IMR-90 (cell line): Measurements from ENCODE around the gene MEGF6. TPM values are rescaled to one million over a fixed set of nuclear protein-coding genes. Genes with fewer than 3 reads are reported as not detected.

Source experiments
- ATAC-seq: fragments of 200-7000 bp; cut with Tn5 transposase; 2 replicates; pipeline ENCODE4 v1.9.1; 2020; ENCODE audit warnings: low read depth, mild to moderate bottlenecking, moderate library complexity
- BruUV-seq: library from RNA; stranded (reverse); fragments of 400-500 nt; replicated peaks from 2 replicates; lab custom pipeline; 2021; lab: Mats Ljungman, UMichigan
- CTCF ChIA-PET: fragments of 300-600 bp; formaldehyde crosslinking; extraction: SDS; loops from one replicate; lab custom pipeline; 2021; ENCODE audit warnings: antibody characterized with exemption; lab: Yijun Ruan, JAX
- POLR2A ChIA-PET: fragments of 300-600 bp; sonication (Branson Sonifier 250); formaldehyde crosslinking; loops from one replicate; lab custom pipeline; 2022; ENCODE audit warnings: antibody characterized with exemption; ENCODE audit not compliant: unreplicated experiment; lab: Charles Lee
- DNase-seq: peaks from one replicate; pipeline ENCODE4 v3.0.0; 2013
- H2AFZ ChIP-seq: replicated peaks from 2 replicates; pipeline ENCODE3; 2013; ENCODE audit warnings: low read length, mild to moderate bottlenecking; ENCODE audit not compliant: poor library complexity
- H2AK5ac ChIP-seq: 2 replicates; pipeline ENCODE4 v1.6.1; 2013; ENCODE audit warnings: low read depth, low read length, inconsistent platforms
- H2AK9ac ChIP-seq: replicated peaks from 2 replicates; pipeline ENCODE3; 2013; ENCODE audit warnings: mild to moderate bottlenecking, low read depth, low read length, moderate library complexity; ENCODE audit not compliant: poor library complexity
- H2BK120ac ChIP-seq: 2 replicates; pipeline ENCODE4 v1.6.1; 2013; ENCODE audit warnings: low read depth, low read length, inconsistent platforms
- H2BK15ac ChIP-seq: 3 replicates; pipeline ENCODE4 v1.6.1; 2013; ENCODE audit warnings: low read depth, low read length, inconsistent platforms
- H2BK20ac ChIP-seq: 2 replicates; pipeline ENCODE4 v1.6.1; 2013; ENCODE audit warnings: low read depth, mild to moderate bottlenecking, inconsistent platforms, low read length, moderate library complexity
- H2BK5ac ChIP-seq: 2 replicates; pipeline ENCODE4 v1.6.1; 2013; ENCODE audit warnings: mild to moderate bottlenecking, low read depth, low read length, inconsistent platforms; ENCODE audit not compliant: poor library complexity, severe bottlenecking
- H3K14ac ChIP-seq: replicated peaks from 2 replicates; pipeline ENCODE4 v1.6.1; 2013; ENCODE audit warnings: low read depth, low read length, inconsistent platforms
- H3K18ac ChIP-seq: 2 replicates; pipeline ENCODE4 v1.6.1; 2013; ENCODE audit warnings: low read depth, low read length, control low read depth
- H3K23ac ChIP-seq: 2 replicates; pipeline ENCODE4 v1.6.1; 2013; ENCODE audit warnings: low read depth, low read length, inconsistent platforms
- H3K27ac ChIP-seq: 2 replicates; pipeline ENCODE4 v1.5.1; 2013; ENCODE audit warnings: mild to moderate bottlenecking, control low read depth, low read length; ENCODE audit not compliant: insufficient read depth
- H3K27me3 ChIP-seq: 2 replicates; pipeline ENCODE4 v1.6.1; 2013; ENCODE audit warnings: low read length; ENCODE audit not compliant: control insufficient read depth, insufficient read depth
- H3K36me3 ChIP-seq: 2 replicates; pipeline ENCODE4 v1.6.1; 2013; ENCODE audit warnings: low read length, mixed read lengths; ENCODE audit not compliant: control insufficient read depth, insufficient read depth
- H3K4ac ChIP-seq: 2 replicates; pipeline ENCODE4 v1.6.1; 2013; ENCODE audit warnings: low read depth, low read length, inconsistent platforms
- H3K4me1 ChIP-seq: 2 replicates; pipeline ENCODE4 v1.6.1; 2013; ENCODE audit warnings: low read length, mixed read lengths; ENCODE audit not compliant: control insufficient read depth, insufficient read depth
- H3K4me2 ChIP-seq: 2 replicates; pipeline ENCODE4 v1.6.1; 2013; ENCODE audit warnings: low read depth, mild to moderate bottlenecking, control low read depth, low read length, moderate library complexity
- H3K4me3 ChIP-seq: 2 replicates; pipeline ENCODE4 v1.5.1; 2013; ENCODE audit warnings: low read depth, mild to moderate bottlenecking, control low read depth, low read length, moderate library complexity; ENCODE audit not compliant: insufficient read depth
- H3K56ac ChIP-seq: 2 replicates; pipeline ENCODE4 v1.6.1; 2013; ENCODE audit warnings: low read length, inconsistent platforms; ENCODE audit not compliant: insufficient read depth; ENCODE audit errors: extremely low read depth
- H3K79me1 ChIP-seq, 2 experiments: 2 replicates each; pipeline ENCODE4 v1.6.1; 2013; ENCODE audit warnings: low read length in 2 of 2, inconsistent platforms in 1 of 2, low read depth in 1 of 2
- H3K9ac ChIP-seq: 2 replicates; pipeline ENCODE4 v1.6.1; 2013; ENCODE audit warnings: low read depth, low read length, control low read depth
- H3K9me1 ChIP-seq: 2 replicates; pipeline ENCODE4 v1.6.1; 2013; ENCODE audit warnings: low read length, inconsistent platforms; ENCODE audit not compliant: insufficient read depth
- H3K9me3 ChIP-seq: 2 replicates; pipeline ENCODE4 v1.6.1; 2013; ENCODE audit warnings: low read length; ENCODE audit not compliant: control insufficient read depth, insufficient read depth
- H4K20me1 ChIP-seq: 2 replicates; pipeline ENCODE4 v1.6.1; 2013; ENCODE audit warnings: low read length, inconsistent platforms; ENCODE audit not compliant: insufficient read depth
- H4K5ac ChIP-seq: 2 replicates; pipeline ENCODE4 v1.6.1; 2013; ENCODE audit warnings: mild to moderate bottlenecking, low read depth, low read length, control low read depth
- H4K8ac ChIP-seq, 2 experiments: 2 replicates each; pipeline ENCODE4 v1.6.1; 2013; ENCODE audit warnings: low read depth in 2 of 2, low read length in 2 of 2, control low read depth in 1 of 2, inconsistent platforms in 1 of 2
- H4K91ac ChIP-seq: 2 replicates; pipeline ENCODE4 v1.6.1; 2013; ENCODE audit warnings: low read depth, low read length, inconsistent platforms; ENCODE audit not compliant: insufficient read depth
- BHLHE40 ChIP-seq: fragments of 150-350 bp; IDR thresholded peaks from 2 replicates; pipeline ENCODE4 v1.6.1; 2016; ENCODE audit warnings: mild to moderate bottlenecking, low read depth, low read length
- CEBPB ChIP-seq: IDR thresholded peaks from 2 replicates; pipeline ENCODE4 v1.6.1; 2012; ENCODE audit warnings: low read depth, low read length, improper control_type of control experiment
- CHD1 ChIP-seq: IDR thresholded peaks from 2 replicates; pipeline ENCODE4 v1.6.1; 2012; ENCODE audit warnings: low read depth, low read length, improper control_type of control experiment
- FOS ChIP-seq: fragments of 150-350 bp; IDR thresholded peaks from 2 replicates; pipeline ENCODE4 v1.6.1; 2016; ENCODE audit warnings: low read depth, low read length
- MAFK ChIP-seq: IDR thresholded peaks from 2 replicates; pipeline ENCODE4 v1.6.1; 2012; ENCODE audit warnings: low read depth, low read length, improper control_type of control experiment
- MAZ ChIP-seq: IDR thresholded peaks from 2 replicates; pipeline ENCODE4 v1.6.1; 2012; ENCODE audit warnings: low read depth, mild to moderate bottlenecking, low read length, improper control_type of control experiment, moderate library complexity, borderline replicate concordance
- MXI1 ChIP-seq: IDR thresholded peaks from 2 replicates; pipeline ENCODE4 v1.6.1; 2012; ENCODE audit warnings: low read depth, mild to moderate bottlenecking, low read length, moderate library complexity, borderline replicate concordance
- NFE2L2 ChIP-seq: fragments of 150-350 bp; IDR thresholded peaks from 2 replicates; pipeline ENCODE4 v1.6.1; 2016; ENCODE audit warnings: low read depth, mild to moderate bottlenecking, low read length
- POLR2A ChIP-seq: IDR thresholded peaks from 2 replicates; pipeline ENCODE4 v1.6.1; 2012; ENCODE audit warnings: mild to moderate bottlenecking, low read depth, low read length
- RAD21 ChIP-seq: IDR thresholded peaks from 2 replicates; pipeline ENCODE4 v1.6.1; 2012; ENCODE audit warnings: low read length, improper control_type of control experiment
- RCOR1 ChIP-seq: IDR thresholded peaks from 2 replicates; pipeline ENCODE4 v1.6.1; 2012; ENCODE audit warnings: mild to moderate bottlenecking, low read length, improper control_type of control experiment; ENCODE audit not compliant: insufficient replicate concordance
- RFX5 ChIP-seq: IDR thresholded peaks from 2 replicates; pipeline ENCODE4 v1.8.0; 2012; ENCODE audit warnings: low read depth, mild to moderate bottlenecking, low read length, moderate library complexity
- SMC3 ChIP-seq: fragments of 150-350 bp; IDR thresholded peaks from 2 replicates; pipeline ENCODE4 v1.6.1; 2016; ENCODE audit warnings: low read depth, mild to moderate bottlenecking, antibody characterized with exemption, low read length, moderate library complexity
- USF2 ChIP-seq: fragments of 150-350 bp; IDR thresholded peaks from 2 replicates; pipeline ENCODE4 v1.6.1; 2017; ENCODE audit warnings: mild to moderate bottlenecking, antibody characterized with exemption, low read length, low read depth
- WGBS, 2 experiments: methylation state at CpG; one replicate each; pipeline versions ENCODE4 v1.1.5 to v1.1.7; 2013; ENCODE audit warnings: missing lambda C conversion rate in 2 of 2; ENCODE audit not compliant: insufficient read length in 1 of 2; ENCODE audit errors: extremely low coverage in 2 of 2; 5-methylcytosine and 5-hydroxymethylcytosine counted together
- dilution Hi-C: fragments of 300-500 bp; cut with HindIII; formaldehyde crosslinking; loops from one replicate; pipeline ENCODE4 v1.14.3; 2018; ENCODE audit warnings: low sequenced_read_pairs; ENCODE audit not compliant: unreplicated experiment
- in situ Hi-C: fragments of 300-500 bp; cut with MboI; formaldehyde crosslinking; loops from 3 replicates; pipeline ENCODE4 v1.14.3; 2019; ENCODE audit warnings: low sequenced_read_pairs, inconsistent platforms, mixed read lengths
- intact Hi-C: fragments of 100-400 bp; cut with micrococcal nuclease; formaldehyde crosslinking; loops from 2 replicates; pipeline ENCODE4 v1.10.0; 2022
- polyA plus RNA-seq, 3 experiments: library from polyadenylated mRNA; depleted of rRNA; stranded (reverse); fragments of >200 nt; gene quantifications; 2 replicates each; pipeline ENCODE4 v1.2.3, GENCODE V29; 2012; ENCODE audit warnings: low replicate concordance in 1 of 3
- total RNA-seq: library from RNA; depleted of rRNA; stranded (reverse); fragments of >200 nt; gene quantifications from 2 replicates; pipeline ENCODE4 v1.2.3, GENCODE V29; 2012
- TF ChIP-seq, protein P1 (sequence below): conservative IDR thresholded peaks from 2 replicates; pipeline ENCODE4 v1.5.1; 2012; ENCODE audit warnings: mild to moderate bottlenecking, low read depth, low read length, improper control_type of control experiment
- TF ChIP-seq, protein P2 (sequence below): fragments of 150-350 bp; IDR thresholded peaks from 2 replicates; pipeline ENCODE4 v1.6.1; 2016; ENCODE audit warnings: low read depth, mild to moderate bottlenecking, low read length, moderate library complexity, borderline replicate concordance

Gene MEGF6
- total and polyA plus RNA-seq, 2 of the 4 experiments (the other 2 are of a cell fraction), result 0.72 to 4.1 TPM

GRCh38 chr1:3610527-3611169 lies 660 bp downstream of the MEGF6 start:
- no peak for ATAC-seq
- H3K56ac ChIP-seq, result no peak overlapping the region
- dilution Hi-C loops, result no loop called here

More at GRCh38 chr1:3610527-3611169, 660 bp downstream of the MEGF6 start:
- peak overlapping the region; percentile 15; the same call in 1 of the 2 replicates for H3K4me2 ChIP-seq
- H3K9ac ChIP-seq, result no peak overlapping the region
- H3K18ac ChIP-seq, result no peak overlapping the region
- no peak overlapping the region for H4K5ac ChIP-seq
- H3K4ac ChIP-seq, result no peak overlapping the region
- TF ChIP-seq RCOR1, result no peak
- no peak for TF ChIP-seq MAFK
- no peak for TF ChIP-seq FOS
- TF ChIP-seq, protein P1, sequence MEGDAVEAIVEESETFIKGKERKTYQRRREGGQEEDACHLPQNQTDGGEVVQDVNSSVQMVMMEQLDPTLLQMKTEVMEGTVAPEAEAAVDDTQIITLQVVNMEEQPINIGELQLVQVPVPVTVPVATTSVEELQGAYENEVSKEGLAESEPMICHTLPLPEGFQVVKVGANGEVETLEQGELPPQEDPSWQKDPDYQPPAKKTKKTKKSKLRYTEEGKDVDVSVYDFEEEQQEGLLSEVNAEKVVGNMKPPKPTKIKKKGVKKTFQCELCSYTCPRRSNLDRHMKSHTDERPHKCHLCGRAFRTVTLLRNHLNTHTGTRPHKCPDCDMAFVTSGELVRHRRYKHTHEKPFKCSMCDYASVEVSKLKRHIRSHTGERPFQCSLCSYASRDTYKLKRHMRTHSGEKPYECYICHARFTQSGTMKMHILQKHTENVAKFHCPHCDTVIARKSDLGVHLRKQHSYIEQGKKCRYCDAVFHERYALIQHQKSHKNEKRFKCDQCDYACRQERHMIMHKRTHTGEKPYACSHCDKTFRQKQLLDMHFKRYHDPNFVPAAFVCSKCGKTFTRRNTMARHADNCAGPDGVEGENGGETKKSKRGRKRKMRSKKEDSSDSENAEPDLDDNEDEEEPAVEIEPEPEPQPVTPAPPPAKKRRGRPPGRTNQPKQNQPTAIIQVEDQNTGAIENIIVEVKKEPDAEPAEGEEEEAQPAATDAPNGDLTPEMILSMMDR, result no peak
- no peak for TF ChIP-seq BHLHE40
- no peak for TF ChIP-seq POLR2A
- TF ChIP-seq, protein P2, sequence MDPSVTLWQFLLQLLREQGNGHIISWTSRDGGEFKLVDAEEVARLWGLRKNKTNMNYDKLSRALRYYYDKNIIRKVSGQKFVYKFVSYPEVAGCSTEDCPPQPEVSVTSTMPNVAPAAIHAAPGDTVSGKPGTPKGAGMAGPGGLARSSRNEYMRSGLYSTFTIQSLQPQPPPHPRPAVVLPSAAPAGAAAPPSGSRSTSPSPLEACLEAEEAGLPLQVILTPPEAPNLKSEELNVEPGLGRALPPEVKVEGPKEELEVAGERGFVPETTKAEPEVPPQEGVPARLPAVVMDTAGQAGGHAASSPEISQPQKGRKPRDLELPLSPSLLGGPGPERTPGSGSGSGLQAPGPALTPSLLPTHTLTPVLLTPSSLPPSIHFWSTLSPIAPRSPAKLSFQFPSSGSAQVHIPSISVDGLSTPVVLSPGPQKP, result no peak
- TF ChIP-seq NFE2L2, result no peak
- TF ChIP-seq RAD21, result no peak
- TF ChIP-seq SMC3, result no peak
- TF ChIP-seq USF2, result no peak
- no peak for TF ChIP-seq CHD1
- TF ChIP-seq MXI1, result no peak
- TF ChIP-seq RFX5, result no peak
- no peak for TF ChIP-seq CEBPB
- TF ChIP-seq MAZ, result no peak
- H2AK5ac ChIP-seq, result no peak overlapping the region
- H4K91ac ChIP-seq, result no peak overlapping the region
- H4K20me1 ChIP-seq, result no peaks in the 10 kb centered on the region
- no peak overlapping the region for H2BK120ac ChIP-seq
- no peaks in the 10 kb centered on the region for H3K36me3 ChIP-seq
- BruUV-seq, result no TSS peak
- ChIA-PET POLR2A (no interaction called here), CTCF (no interaction called here)
- H3K9me3 ChIP-seq, result no peaks in the 10 kb centered on the region
- peak overlapping the region; percentile 67 for H2AFZ ChIP-seq
- no peak overlapping the region for H2BK20ac ChIP-seq
- no peak overlapping the region for H2BK15ac ChIP-seq
- WGBS, 2 experiments, result 11% methylated on average over 5 of the region's 27 CpGs; no CpG with 5 or more reads in 1 of the 2 experiments
- intact Hi-C loops, result no loop called here
- H3K23ac ChIP-seq, result no peak overlapping the region
- H3K4me1 ChIP-seq, result peaks cover 18% of the 10 kb centered on the region
- H3K79me1 ChIP-seq, result no peaks in the 10 kb centered on the region
- DNase-seq, result no peak
- no peak overlapping the region for H3K14ac ChIP-seq
- no peak overlapping the region for H4K8ac ChIP-seq
- H3K27ac ChIP-seq, result no peak overlapping the region
- no peak overlapping the region for H2AK9ac ChIP-seq
- peaks cover 29% of the 10 kb centered on the region; the same call in 1 of the 2 replicates for H3K27me3 ChIP-seq
- H2BK5ac ChIP-seq, result no peak overlapping the region
- in situ Hi-C loops, result no loop called here
- H3K4me3 ChIP-seq, result peak overlapping the region; percentile 23; the same call in 1 of the 2 replicates
- H3K9me1 ChIP-seq, result no peaks in the 10 kb centered on the region
